GM19240 (cell line): ENCODE measurements around the gene MCF2L.
"Not testable (repeated sequence)": the region's sequence is repeated elsewhere in the genome, so short reads cannot be mapped to it uniquely, and the experiment has no call there.

Experiments
- DNase-seq: peaks from one replicate; pipeline ENCODE4 v3.0.0; 2011; ENCODE audit warnings: low spot score; ENCODE audit not compliant: insufficient read length

The MCF2L gene

DNA sequence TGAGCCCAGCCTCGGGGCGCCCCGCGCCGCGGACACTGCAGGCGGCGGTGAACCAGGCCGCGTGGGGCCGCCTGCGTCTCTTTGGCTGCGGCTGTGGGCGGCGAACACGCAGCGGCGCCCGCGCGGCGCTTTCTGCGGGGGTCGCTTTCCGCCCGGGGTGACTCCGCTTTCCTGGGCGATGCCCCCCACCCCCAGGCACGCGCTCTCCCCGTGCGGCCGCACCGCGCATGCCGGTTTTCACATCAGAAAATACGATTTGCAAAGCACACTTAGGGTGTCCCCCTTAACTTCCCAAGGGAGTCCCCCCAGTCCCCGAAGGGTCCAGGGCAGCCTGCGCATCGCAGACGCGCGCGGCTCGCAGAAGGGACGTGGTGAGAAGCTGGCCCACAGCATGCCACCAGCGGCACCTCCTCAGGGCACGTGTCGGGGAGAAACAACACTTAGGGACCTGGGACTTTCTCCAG is 141.9 kb downstream of the MCF2L start:
- DNase-seq, result no peak

- not testable (repeated sequence) for DNase-seq
Observed at GRCh38 chr13:113111821-113112220, 142.8 kb downstream of the MCF2L start.

DNA sequence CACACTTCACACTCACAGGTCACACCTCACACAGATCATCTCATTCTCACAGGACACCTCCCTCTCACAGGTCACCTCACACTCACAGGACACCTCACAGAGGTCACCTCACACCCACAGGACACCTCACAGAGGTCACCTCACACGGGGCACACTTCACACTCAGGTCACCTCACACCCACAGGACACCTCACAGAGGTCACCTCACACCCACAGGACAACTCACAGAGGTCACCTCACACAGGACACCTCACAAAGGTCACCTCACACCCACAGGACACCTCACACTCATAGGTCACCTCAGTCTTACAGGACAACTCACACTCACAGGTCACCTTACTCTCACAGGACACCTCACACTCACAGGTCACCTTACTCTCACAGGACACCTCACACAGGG is 143.5 kb downstream of the MCF2L start:
- DNase-seq, result not testable (repeated sequence)

GRCh38 chr13:113112893-113113845 is 144.2 kb downstream of the MCF2L start:
- no peak for DNase-seq

- DNase-seq, result no peak
Observed at GRCh38 chr13:113113846-113114271, 144.8 kb downstream of the MCF2L start.

GRCh38 chr13:113114511-113115362 is 145.7 kb downstream of the MCF2L start:
- no peak for DNase-seq

DNA sequence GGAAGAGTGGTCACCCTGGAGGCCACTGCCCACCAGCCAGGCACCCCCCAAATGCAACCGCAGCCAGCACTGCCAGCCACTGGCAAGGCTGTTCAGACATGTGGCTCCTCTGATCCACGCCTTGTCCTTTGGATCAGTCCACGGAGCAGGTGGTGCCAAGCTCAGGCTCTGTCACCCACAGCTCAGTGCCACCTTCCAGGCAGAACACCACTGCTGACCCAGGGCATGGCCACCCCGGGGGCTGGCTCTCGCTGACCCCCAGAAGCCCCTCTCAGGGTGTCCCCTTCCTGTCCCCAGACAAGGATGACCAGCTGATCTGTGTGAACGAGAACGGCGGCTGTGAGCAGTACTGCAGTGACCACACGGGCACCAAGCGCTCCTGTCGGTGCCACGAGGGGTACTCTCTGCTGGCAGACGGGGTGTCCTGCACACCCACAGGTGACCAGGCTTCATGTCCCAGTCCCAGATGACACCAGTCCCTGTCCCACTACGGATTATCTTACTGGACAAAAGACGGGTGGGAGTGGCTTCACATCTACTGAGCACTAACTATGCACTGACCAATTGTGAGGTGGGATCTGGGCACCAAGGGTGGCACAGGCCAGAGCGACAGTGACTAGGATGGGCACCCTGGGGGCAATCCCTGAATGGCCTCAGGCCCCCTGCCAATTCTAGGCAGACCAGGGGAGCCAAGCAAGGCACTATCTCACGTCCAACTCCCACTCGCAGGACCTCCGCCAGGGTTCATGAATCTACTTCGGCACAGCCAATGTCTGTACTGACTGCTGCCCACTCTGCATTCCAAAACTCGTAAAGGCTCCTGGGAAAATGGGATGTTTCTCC is 146.6 kb downstream of the MCF2L start:
- DNase-seq, result no peak

DNA sequence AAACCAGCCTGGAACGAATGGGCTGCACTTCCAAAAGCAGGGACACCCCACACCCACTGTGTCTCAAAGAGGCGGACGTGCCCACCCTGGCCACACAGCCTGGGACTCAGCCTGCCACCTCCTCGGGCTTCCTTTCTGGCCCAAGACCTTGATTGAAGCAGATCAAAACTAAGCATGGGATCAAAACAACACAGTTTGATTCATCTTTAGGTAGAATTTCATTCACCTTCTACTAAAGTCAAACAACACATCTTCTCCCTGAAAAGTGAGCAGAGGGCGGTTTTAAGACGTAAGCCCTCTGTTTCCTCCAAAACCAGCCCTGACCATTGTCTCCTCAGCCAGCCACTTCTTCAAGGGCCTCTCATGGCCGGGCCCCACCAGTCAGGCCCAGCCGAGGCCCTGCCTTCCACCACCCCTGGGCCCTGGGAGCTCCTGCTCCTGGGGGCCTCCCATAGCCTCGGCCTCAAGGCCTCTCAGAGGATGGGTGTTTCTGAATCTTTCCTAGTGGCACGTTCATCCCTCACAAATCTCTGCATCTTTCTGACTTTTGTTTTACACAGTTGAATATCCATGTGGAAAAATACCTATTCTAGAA is 147.3 kb downstream of the MCF2L start:
- DNase-seq, result no peak

GRCh38 chr13:113116871-113117271 is 147.9 kb downstream of the MCF2L start:
- no peak for DNase-seq

DNA sequence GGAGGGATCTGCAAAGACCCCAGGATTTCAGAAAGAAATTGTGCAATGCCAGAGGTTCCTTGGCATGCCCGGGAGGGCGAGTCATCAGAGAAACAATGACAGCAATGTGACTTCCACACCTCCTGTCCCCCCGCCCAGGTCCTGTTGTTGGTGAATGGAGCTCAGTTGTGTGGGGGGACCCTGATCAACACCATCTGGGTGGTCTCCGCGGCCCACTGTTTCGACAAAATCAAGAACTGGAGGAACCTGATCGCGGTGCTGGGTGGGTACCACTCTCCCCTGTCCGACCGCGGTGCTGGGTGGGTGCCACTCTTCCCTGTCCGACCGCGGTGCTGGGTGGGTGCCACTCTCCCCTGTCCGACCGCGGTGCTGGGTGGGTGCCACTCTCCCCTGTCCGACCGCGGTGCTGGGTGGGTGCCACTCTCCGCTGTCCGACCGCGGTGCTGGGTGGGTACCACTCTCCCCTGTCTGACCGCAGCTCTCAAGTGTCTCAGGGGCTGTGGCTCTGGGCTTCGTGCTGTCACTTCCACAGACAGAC is 148.4 kb downstream of the MCF2L start:
- DNase-seq, result no peak

- DNase-seq, result no peak
Observed at GRCh38 chr13:113117911-113118260, 148.9 kb downstream of the MCF2L start.

GRCh38 chr13:113118261-113119021 is 149.4 kb downstream of the MCF2L start:
- no peak for DNase-seq

GRCh38 chr13:113119166-113119821 is 150.3 kb downstream of the MCF2L start:
- no peak for DNase-seq

GRCh38 chr13:113119822-113120189 is 150.8 kb downstream of the MCF2L start:
- DNase-seq, result no peak

DNA sequence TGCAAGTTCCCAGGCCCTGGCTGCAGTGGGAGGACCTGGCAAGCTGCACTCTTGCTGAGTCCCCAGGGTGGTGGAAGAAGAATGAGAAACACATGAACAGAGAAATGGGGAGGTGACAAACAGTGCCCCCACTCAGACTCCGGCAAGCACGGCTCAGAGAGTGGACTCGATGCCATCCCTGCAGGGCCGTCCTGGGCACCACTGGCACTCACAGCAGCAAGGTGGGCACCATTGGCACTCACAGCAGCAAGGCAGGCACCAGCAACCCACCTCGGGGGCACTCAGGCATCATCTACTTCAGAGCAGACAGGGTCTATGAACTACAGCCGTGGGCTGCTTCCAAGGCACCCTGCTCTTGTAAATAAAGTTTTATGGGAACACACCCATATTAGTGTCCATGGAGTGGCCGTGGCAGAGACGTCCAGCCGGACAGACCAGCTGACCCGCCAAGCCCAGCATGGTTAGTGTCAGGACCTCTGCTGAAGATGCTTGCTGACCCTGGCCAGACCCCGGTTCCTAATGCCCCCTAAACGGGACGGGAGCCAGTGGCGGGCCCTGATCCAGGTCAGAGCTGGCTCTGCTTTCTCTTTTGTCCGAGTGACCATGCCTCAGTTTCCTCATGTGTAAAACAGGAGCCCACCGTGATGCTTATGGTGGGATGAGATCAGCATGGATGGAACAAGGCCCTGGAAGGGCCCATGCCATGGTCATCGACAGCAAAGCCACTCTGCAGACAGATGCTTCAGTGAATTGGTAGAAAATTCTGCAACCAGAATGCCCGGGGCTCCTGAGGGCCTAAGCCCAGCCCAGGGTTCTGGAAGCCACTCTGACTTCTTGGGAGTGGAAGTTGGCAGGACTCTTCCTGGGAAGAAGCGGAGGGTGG is 151.5 kb downstream of the MCF2L start:
- no peak for DNase-seq

DNA sequence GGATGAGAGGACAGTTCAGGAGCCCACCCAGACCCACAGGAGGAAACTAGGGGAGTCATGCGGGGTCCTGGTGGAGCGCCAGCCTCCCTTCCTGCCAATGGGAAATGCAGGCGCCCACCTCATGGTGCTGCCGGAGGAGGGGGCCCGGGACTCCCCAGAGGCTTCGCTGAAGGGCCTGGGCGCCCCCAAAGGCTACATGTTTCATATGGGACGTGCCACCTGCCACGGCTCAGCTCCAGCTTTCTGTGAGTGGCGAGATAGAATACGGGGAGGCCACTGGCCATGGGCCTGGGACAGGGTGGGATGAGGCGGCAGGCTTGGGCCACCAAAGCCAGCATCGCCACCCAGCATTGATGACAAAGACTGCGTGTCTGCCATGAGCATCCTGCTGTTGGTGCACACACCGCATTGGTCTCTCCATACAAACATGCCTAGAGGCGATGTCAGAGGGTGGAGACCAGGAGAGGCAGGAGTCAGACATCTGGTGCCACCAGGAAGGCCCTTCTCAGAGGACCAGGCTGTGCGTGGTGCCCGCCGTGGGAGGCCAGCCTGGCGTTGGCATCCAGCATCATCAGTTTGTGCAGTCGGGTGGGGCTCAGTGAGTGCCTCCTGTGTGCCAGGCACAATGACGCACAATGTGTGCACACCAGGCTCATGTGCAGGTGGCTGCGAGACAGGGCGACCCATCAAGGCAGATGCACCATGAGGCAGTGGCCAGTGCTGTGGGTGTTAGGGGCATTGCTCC is 152.3 kb downstream of the MCF2L start:
- DNase-seq, result no peak

DNA sequence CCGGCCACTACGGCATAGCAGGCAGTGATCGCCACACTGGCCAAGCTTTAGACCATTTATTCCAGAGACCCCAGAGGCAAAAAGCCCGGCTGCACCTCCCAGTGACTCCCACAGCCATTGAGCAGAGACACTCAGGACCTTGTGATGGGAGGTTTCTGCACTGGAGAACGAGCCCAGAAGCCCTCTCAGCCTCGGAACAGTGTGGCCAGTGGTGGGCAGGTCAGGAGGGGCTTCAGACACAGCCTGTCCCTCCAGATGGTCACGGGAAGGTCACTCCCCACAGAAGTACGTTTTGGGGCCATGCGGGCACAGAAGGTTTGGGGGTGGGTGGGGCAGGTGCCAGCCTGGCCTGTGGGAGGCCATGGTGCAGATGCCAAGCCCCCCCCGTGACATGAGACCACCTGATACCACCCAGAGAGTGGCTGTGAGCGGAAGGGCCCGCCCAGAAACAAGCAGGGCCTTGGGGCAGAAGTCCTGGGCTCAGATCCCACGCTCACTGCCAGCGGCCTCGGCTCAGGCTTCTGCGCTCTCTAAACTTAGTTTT is 153.0 kb downstream of the MCF2L start:
- DNase-seq, result no peak
